ENCODE data around the gene STUM.
"Not testable (repeated sequence)": the region's sequence is repeated elsewhere in the genome, so short reads cannot be mapped to it uniquely, and the experiment has no call there.

STUM gene, protein sequence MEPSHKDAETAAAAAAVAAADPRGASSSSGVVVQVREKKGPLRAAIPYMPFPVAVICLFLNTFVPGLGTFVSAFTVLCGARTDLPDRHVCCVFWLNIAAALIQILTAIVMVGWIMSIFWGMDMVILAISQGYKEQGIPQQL

DNA sequence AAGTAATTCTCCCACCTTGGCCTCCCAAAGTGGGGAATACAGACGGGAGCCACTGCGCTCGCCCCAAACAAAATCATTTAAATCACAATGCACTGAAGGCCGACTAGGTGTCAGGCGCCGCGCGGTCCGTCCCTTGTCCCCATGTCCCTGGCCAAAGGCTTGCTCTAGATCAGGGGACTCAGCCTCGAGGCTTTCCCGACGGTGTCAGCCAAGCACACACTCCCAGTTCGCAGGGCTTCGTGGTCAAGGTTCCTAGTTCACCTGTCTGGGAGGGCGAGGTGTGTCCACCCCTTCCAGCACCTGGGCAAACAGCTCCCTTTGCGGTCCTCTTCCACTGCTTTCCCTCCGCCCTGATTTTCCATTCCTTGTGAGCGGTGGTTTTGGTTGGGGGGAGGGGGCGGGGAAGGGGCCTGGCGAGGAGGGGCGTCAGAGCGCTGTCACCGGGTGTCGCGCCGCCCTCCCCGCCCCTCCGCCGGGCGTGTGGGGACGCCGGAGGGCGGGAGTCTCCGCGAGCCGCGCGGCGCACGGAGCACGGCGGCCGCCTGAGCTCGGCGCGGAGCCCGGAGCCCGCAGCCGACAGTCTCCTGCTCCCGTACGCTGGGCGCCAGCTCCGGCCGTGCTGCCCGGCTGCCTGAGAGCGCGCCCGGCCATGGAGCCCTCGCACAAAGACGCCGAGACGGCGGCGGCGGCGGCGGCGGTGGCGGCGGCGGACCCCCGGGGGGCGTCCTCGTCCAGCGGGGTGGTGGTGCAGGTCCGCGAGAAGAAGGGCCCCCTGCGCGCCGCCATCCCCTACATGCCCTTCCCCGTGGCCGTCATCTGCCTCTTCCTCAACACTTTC, at the start of gene STUM:
Gene STUM (plus strand): TSS at position 509 of the 838 bp plus-strand sequence. CDS start 141 bp downstream, at position 650.
- TF ChIP-seq, protein P1, sequence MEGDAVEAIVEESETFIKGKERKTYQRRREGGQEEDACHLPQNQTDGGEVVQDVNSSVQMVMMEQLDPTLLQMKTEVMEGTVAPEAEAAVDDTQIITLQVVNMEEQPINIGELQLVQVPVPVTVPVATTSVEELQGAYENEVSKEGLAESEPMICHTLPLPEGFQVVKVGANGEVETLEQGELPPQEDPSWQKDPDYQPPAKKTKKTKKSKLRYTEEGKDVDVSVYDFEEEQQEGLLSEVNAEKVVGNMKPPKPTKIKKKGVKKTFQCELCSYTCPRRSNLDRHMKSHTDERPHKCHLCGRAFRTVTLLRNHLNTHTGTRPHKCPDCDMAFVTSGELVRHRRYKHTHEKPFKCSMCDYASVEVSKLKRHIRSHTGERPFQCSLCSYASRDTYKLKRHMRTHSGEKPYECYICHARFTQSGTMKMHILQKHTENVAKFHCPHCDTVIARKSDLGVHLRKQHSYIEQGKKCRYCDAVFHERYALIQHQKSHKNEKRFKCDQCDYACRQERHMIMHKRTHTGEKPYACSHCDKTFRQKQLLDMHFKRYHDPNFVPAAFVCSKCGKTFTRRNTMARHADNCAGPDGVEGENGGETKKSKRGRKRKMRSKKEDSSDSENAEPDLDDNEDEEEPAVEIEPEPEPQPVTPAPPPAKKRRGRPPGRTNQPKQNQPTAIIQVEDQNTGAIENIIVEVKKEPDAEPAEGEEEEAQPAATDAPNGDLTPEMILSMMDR (conservative IDR thresholded peaks at IDR 0.05): no peak
- TF ChIP-seq ZFX (IDR thresholded peaks at IDR 0.05): no peak
- H3K27ac ChIP-seq: peak within 1 kb of the TSS; percentile 23; the same call in 1 of the 2 replicates

DNA sequence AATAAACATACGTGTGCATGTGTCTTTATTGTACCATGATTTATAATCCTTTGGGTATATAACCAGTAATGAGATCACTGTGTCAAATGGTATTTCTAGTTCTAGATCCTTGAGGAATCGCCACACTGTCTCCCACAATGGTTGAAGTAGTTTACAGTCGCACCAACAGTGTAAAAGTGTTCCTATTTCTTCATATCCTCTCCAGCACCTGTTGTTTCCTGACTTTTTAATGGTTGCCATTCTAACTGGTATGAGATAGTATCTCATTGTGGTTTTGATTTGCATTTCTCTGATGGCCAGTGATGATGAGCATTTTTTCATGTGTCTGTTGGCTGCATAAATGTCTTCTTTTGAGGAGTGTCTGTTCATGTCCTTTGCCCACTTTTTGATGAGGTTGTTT, 48.9 kb upstream of the STUM start:
- H3K27ac ChIP-seq: not testable (repeated sequence)

DNA sequence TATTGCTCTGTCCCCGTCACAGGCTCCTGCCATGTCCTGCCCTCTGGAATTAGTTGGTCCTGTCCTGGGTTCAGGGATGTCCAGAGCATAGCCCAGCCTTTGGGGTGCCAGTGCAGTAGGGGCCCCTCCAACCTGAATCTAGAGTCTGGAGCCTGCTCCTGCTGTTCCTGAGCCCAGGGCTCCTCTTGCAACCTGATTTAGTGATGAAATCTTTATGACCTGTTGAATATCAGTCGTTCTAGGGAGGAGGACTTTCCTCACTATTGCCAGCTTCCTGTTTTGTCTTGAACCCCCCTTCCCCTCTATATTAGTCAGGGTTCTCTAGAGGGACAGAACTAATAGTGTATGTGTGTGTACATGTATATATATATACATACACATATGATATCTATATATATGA, 42.5 kb upstream of the STUM start:
- H3K27ac ChIP-seq: no peak overlapping the region
- TF ChIP-seq, protein P1 (conservative IDR thresholded peaks at IDR 0.05): no peak
- no peak for TF ChIP-seq ZFX (IDR thresholded peaks at IDR 0.05)

DNA sequence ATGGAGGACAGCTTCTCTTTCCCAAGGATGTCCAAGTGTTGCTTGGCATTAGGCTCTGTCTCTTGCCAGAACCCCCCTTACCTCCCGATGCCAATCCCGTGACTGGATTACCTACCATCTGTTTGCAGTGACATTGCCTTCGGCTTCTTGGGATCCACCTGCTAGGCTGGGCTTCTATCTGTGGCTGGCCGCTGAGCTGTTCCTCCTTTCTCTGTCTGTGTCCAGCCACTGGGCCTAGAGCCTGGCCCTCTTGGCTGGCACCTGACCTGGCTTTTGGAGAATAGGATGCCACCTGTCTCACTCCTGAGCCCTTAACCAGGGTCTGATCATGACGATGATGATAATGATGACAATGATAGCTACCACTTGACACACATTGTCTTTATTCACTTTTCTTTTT, 41.6 kb upstream of the STUM start:
- H3K27ac ChIP-seq: no peak overlapping the region
- no peak for TF ChIP-seq ZFX (IDR thresholded peaks at IDR 0.05)
- TF ChIP-seq, protein P1 (conservative IDR thresholded peaks at IDR 0.05): no peak

DNA sequence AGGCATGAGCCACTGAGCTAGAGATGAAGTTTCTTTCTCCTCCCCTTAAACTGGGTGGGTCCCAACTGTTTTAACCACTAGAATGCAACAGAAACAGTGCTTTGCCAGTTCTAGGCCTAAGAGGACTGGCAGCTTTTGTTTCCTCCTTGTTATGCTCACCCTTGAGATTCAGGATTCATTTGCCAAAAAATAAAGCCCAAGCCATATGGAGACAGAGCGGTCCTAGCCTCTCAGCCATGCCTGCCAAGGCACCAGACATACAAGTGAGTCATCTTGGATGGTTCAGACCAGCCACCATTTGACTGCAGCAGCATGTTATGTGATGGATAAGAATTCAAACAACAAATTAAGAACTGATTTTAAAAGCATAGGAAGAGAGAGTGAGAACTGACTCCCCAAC, 38.1 kb upstream of the STUM start:
- H3K27ac ChIP-seq: no peak overlapping the region
- TF ChIP-seq, protein P1 (conservative IDR thresholded peaks at IDR 0.05): no peak
- no peak for TF ChIP-seq ZFX (IDR thresholded peaks at IDR 0.05)

DNA sequence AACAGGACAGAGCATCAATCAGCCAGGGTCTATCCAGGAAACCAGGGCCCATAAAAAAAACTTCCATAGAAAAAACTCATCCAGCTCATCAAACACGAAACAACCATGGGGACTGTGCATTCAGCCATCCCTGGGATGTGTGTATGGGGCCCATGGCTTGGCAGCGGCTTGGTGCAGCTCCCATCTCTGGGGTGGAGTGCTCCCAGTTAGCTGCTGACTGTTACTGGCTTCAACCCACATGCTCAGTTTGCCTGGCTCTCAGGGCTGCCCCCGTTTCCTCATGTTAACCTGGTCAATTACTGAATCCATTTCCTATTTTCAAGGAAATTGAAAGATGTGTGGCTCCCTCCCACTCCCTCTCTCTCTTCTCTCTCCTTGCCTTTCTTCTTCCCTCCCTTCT, 37.3 kb upstream of the STUM start:
- H3K27ac ChIP-seq: no peak overlapping the region
- TF ChIP-seq, protein P1 (conservative IDR thresholded peaks at IDR 0.05): no peak
- TF ChIP-seq ZFX (IDR thresholded peaks at IDR 0.05): no peak

DNA sequence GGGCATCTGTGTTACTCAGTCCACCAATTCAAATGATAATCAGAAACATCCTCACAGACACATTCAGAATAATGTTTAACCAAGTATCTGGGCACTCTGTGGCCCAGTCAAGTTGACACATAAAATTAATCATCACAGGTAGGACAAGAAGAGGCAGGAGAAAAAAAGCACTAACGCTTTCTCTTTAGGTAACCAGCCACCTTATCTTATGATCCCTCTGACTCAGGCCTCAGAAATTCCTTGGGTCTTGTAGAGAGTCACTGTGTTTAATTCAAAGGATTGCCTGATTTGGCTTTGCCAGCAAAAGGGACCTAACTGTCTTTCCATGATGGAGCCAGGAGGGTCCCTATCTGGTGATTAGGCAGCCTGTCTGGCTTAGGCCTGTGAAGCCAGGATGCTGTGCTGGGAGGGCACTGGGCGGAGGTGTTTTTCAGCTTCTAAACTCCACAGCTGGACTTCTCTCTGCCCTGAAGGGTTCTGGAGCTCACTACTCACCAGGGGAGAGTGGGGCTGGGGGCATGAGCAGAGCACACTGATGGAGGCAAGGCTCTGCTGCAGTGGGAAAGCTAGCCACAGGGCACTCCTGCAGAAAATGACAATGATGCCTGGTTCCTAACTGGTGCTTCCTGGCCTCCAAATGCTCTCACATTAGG, 36.4 kb upstream of the STUM start:
- H3K27ac ChIP-seq: no peak overlapping the region
- TF ChIP-seq, protein P1 (conservative IDR thresholded peaks at IDR 0.05): no peak
- TF ChIP-seq ZFX (IDR thresholded peaks at IDR 0.05): no peak
